Liver (tissue), 9 donors: ENCODE results near the gene WWC1. TPM values are rescaled to one million over a fixed set of nuclear protein-coding genes. Genes with fewer than 3 reads are reported as not detected.

Source experiments
- DNase-seq: peaks from one replicate; pipeline ENCODE4 v3.0.0-alpha.2; 2017; ENCODE audit warnings: low spot score
- H3K27ac ChIP-seq, 2 donors: one replicate each; pipeline ENCODE4 v1.7.0; 2013; ENCODE audit warnings: inconsistent platforms in 2 of 2, low read length in 2 of 2, control low read depth in 1 of 2, low read depth in 1 of 2, mild to moderate bottlenecking in 1 of 2
- H3K27me3 ChIP-seq, 4 donors: one replicate each; pipeline versions ENCODE4 v1.6.1 to v1.7.0; 2013; ENCODE audit warnings: low read length in 3 of 4, inconsistent platforms in 1 of 4, mild to moderate bottlenecking in 1 of 4, moderate library complexity in 1 of 4; ENCODE audit not compliant: control insufficient read depth in 4 of 4, insufficient read depth in 4 of 4
- H3K36me3 ChIP-seq, 4 donors: one replicate each; pipeline versions ENCODE4 v1.6.1 to v1.7.0; 2013; ENCODE audit warnings: low read length in 3 of 4, mild to moderate bottlenecking in 3 of 4, low read depth in 1 of 4, moderate library complexity in 1 of 4; ENCODE audit not compliant: control insufficient read depth in 4 of 4, insufficient read depth in 3 of 4
- H3K4me1 ChIP-seq, 4 donors: one replicate each; pipeline versions ENCODE4 v1.6.1 to v1.7.0; 2013; ENCODE audit warnings: low read length in 3 of 4, mild to moderate bottlenecking in 3 of 4, moderate library complexity in 1 of 4; ENCODE audit not compliant: control insufficient read depth in 4 of 4, insufficient read depth in 4 of 4
- H3K4me3 ChIP-seq, 3 donors: one replicate each; pipeline versions ENCODE4 v1.6.1 to v1.7.0; 2013; ENCODE audit warnings: low read length in 3 of 3, control low read depth in 1 of 3, low read depth in 1 of 3, mild to moderate bottlenecking in 1 of 3
- H3K9ac ChIP-seq, 2 donors: one replicate each; pipeline ENCODE4 v1.7.0; 2013; ENCODE audit warnings: low read length in 2 of 2, mild to moderate bottlenecking in 2 of 2, moderate library complexity in 2 of 2, control low read depth in 1 of 2, low read depth in 1 of 2
- H3K9me3 ChIP-seq, 4 donors: one replicate each; pipeline versions ENCODE4 v1.6.1 to v1.7.0; 2013; ENCODE audit warnings: low read length in 3 of 4; ENCODE audit not compliant: control insufficient read depth in 4 of 4
- ATF3 ChIP-seq: IDR thresholded peaks from 2 replicates; pipeline ENCODE4 v1.6.1; 2016; ENCODE audit warnings: antibody characterized with exemption
- CTCF ChIP-seq: fragments of 150-350 bp; IDR thresholded peaks from 2 replicates; pipeline ENCODE4 v1.5.1; 2017; ENCODE audit warnings: improper control_type of control experiment, low read depth, low read length; ENCODE audit not compliant: missing input control
- EGR1 ChIP-seq, 2 donors: IDR thresholded peaks; 2 replicates each; pipeline ENCODE4 v1.6.1; 2016 to 2018; ENCODE audit warnings: antibody characterized with exemption in 2 of 2, low read depth in 2 of 2
- FOXA2 ChIP-seq: IDR thresholded peaks from 2 replicates; pipeline ENCODE4 v1.6.1; 2016; ENCODE audit warnings: antibody characterized with exemption
- GABPA ChIP-seq, 2 donors: IDR thresholded peaks in 1 of 2; conservative IDR thresholded peaks in 1 of 2; 2 replicates each; pipeline ENCODE4 v1.6.1; 2016; ENCODE audit warnings: antibody characterized with exemption in 2 of 2, mild to moderate bottlenecking in 1 of 2, moderate library complexity in 1 of 2
- HNF4A ChIP-seq, 2 donors: conservative IDR thresholded peaks; 2 replicates each; pipeline ENCODE4 v1.6.1; 2016; ENCODE audit warnings: antibody characterized with exemption in 2 of 2, mild to moderate bottlenecking in 2 of 2
- HNF4G ChIP-seq: IDR thresholded peaks from 2 replicates; pipeline ENCODE4 v1.6.1; 2016; ENCODE audit warnings: antibody characterized with exemption
- JUND ChIP-seq, 2 donors: IDR thresholded peaks; 2 replicates each; pipeline ENCODE4 v1.6.1; 2016; ENCODE audit warnings: antibody characterized with exemption in 2 of 2
- MAX ChIP-seq: IDR thresholded peaks from 2 replicates; pipeline ENCODE4 v1.6.1; 2016; ENCODE audit warnings: antibody characterized with exemption
- NR2F2 ChIP-seq: IDR thresholded peaks from 2 replicates; pipeline ENCODE4 v1.6.1; 2016; ENCODE audit warnings: antibody characterized with exemption
- REST ChIP-seq: IDR thresholded peaks from 2 replicates; pipeline ENCODE4 v1.6.1; 2016; ENCODE audit warnings: antibody characterized with exemption, mild to moderate bottlenecking
- RXRA ChIP-seq, 2 donors: IDR thresholded peaks; 2 replicates each; pipeline ENCODE4 v1.6.1; 2017 to 2018; ENCODE audit warnings: antibody characterized with exemption in 2 of 2, mild to moderate bottlenecking in 1 of 2
- SP1 ChIP-seq: IDR thresholded peaks from 2 replicates; pipeline ENCODE4 v1.6.1; 2018; ENCODE audit warnings: antibody characterized with exemption, mild to moderate bottlenecking
- YY1 ChIP-seq: IDR thresholded peaks from 2 replicates; pipeline ENCODE4 v1.6.1; 2016; ENCODE audit warnings: antibody characterized with exemption, mild to moderate bottlenecking
- ZBTB33 ChIP-seq: IDR thresholded peaks from 2 replicates; pipeline ENCODE4 v1.6.1; 2016; ENCODE audit warnings: antibody characterized with exemption
- WGBS: extraction: QIAGEN DNeasy Blood & Tissue Kit; methylation state at CpG from one replicate; pipeline ENCODE4 v1.1.7; 2013; 5-methylcytosine and 5-hydroxymethylcytosine counted together
- polyA plus RNA-seq, 2 donors: library from polyadenylated mRNA; stranded (reverse) in 1 of 2; unstranded in 1 of 2; fragments of 200-250 nt in 1 of 2; fragments of >200 nt in 1 of 2; fragmentation: Nextera tagmentation in 1 of 2; extraction: Ambion mirVana in 1 of 2; gene quantifications; one replicate each; pipeline versions ENCODE4 v1.2.1 to v1.2.3, GENCODE V29; 2013 to 2015
- total RNA-seq, 2 donors: library from RNA; depleted of rRNA; stranded (reverse); fragments of >200 nt; gene quantifications; one replicate each; pipeline ENCODE4 v1.2.3, GENCODE V29; 2014
- donor health status: healthy.
- donor health status: healthy.
- donor health status: healthy.
- donor health status: healthy.
- donor health status: healthy.

Gene WWC1
- total and polyA plus RNA-seq, 4 donors, result 5.9 to 25.1 (median 14.8) TPM

GRCh38 chr5:168415401-168415800 lies 124.0 kb downstream of the WWC1 start (continued):
- TF ChIP-seq CTCF (no peak), JUND (IDR thresholded peaks at IDR 0.05) (no peak)

- no peaks in the 10 kb centered on the region for H3K9me3 ChIP-seq
- H3K27ac ChIP-seq, result no peak overlapping the region
- H3K9ac ChIP-seq, result no peak overlapping the region
- no peaks in the 10 kb centered on the region for H3K27me3 ChIP-seq
- H3K4me1 ChIP-seq, result no peaks in the 10 kb centered on the region
- no peak for DNase-seq
- WGBS, result 92% methylated on average over 6 of the region's 6 CpGs
- no peak overlapping the region for H3K4me3 ChIP-seq
- TF ChIP-seq YY1 (no peak), ATF3 (no peak), SP1 (no peak), HNF4A (conservative IDR thresholded peaks at IDR 0.05) (no peak), REST (no peak), EGR1 (IDR thresholded peaks at IDR 0.05; ENCODE audit: low read depth in 2 of 2) (no peak)
- peaks cover 3 to 78% (median 17%) of the 10 kb centered on the region in 4 donors for H3K36me3 ChIP-seq
Measured at GRCh38 chr5:168415971-168416370, 124.5 kb downstream of the WWC1 start.

- Histone ChIP-seq H3K4me3 (no peak overlapping the region), H3K4me1 (no peaks in the 10 kb centered on the region), H3K36me3 (peaks cover 2 to 62% (median 12%) of the 10 kb centered on the region in 4 donors), H3K9ac (no peak overlapping the region), H3K27ac (no peak overlapping the region), H3K27me3 (no peaks in the 10 kb centered on the region), H3K9me3 (no peaks in the 10 kb centered on the region)
- TF ChIP-seq ZBTB33 (no peak), HNF4G (no peak), HNF4A (conservative IDR thresholded peaks at IDR 0.05) (no peak), NR2F2 (no peak), MAX (no peak), YY1 (no peak), GABPA (IDR thresholded peaks at IDR 0.05 in 1 of 2, conservative IDR thresholded peaks at IDR 0.05 in 1 of 2) (no peak), FOXA2 (no peak), RXRA (IDR thresholded peaks at IDR 0.05) (no peak), REST (no peak), CTCF (no peak)
- WGBS, result 88% methylated on average over 10 of the region's 10 CpGs
- DNase-seq, result no peak
Measured at GRCh38 chr5:168417731-168418429, 126.4 kb downstream of the WWC1 start.
